Stimulated activated CD4-positive, alpha-beta T cell treated with anti-CD3 and anti-CD28 coated beads, Interleukin-12 subunit alpha, Interleukin-12 subunit beta, amount 100 ng/mL, for 24 hours (primary cell): ENCODE results near the gene AKT1S1.

ENCODE experiments used
- DNase-seq, 2 experiments: peaks; one replicate each; pipeline ENCODE4 v3.0.0-alpha.2; 2020; ENCODE audit warnings: low read depth in 2 of 2

Gene AKT1S1

GRCh38 chr19:49854378-49855263, 22.5 kb downstream of the AKT1S1 start:
- no peak for DNase-seq

GRCh38 chr19:49853852-49854377, 23.2 kb downstream of the AKT1S1 start:
- no peak for DNase-seq

DNA sequence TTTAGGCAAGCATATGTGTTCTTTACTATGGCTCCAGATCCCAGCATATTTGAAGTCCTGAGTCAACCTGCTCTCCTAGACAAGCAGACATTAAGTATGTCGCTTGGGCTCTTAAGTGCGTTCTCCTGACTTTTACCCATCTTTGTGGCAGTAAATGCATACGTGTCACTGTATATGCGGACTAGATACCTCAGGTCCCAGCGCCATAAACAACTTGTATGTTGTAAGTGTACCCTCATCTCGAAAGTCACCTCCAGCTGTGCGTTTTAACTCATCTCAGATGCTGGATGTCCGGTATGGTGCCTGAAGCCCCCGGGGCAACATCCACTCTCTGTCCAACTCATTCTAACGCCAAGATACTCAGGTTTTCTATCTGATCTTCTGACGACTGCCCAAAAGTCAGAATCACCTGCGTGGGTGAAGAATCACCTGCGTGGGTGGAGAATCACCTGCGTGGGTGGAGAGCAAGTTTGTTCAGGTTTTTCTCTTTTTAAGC, 24.5 kb downstream of the AKT1S1 start:
- no peak for DNase-seq

DNA sequence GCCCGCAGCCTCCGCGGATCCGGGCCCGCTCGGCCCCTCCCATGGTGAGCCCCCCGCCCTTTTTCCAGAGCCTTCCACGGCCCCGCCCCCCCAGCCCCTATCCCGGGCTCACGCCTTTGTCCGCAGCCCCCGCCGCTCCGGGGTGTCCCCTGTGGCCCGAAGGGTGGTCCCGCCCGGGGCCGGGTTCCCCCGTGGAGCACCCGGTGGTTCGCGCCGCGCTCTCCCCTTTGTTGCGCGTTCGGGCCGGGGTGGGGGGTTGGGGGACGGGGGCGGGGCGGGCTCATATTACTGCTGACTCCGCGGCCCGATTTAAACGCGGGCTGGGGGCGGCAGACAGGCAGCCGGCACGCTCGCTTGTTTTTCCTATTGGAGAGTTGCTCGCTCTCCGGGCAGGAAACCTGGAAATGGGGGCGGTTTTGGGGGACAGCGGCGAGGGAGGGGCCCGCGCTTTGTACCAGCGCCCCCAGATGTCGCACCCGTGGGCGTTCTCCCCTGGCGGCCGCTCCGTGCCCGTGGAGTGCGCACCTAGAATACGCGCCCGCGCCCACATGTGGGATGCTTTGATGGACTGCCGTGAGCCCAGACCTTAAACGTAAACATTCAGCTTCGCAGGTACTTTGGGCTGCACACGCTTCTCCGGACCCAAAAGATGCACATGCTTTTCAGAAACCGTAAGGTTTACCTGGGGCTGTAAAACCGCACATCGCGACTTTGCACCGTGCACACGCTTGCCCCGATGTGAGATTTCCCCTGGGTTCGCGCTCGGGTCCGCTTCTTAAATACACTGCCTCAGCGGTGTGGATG, 25.5 kb downstream of the AKT1S1 start:
- DNase-seq = no peak

GRCh38 chr19:49850487-49851342, 26.4 kb downstream of the AKT1S1 start, which contains the start of gene PTOV1:
Gene PTOV1 (plus strand): TSS chr19:49851159.
- DNase-seq = peak; percentile 78 to 84

GRCh38 chr19:49850221-49850486, 27.0 kb downstream of the AKT1S1 start:
- DNase-seq = no peak

DNA sequence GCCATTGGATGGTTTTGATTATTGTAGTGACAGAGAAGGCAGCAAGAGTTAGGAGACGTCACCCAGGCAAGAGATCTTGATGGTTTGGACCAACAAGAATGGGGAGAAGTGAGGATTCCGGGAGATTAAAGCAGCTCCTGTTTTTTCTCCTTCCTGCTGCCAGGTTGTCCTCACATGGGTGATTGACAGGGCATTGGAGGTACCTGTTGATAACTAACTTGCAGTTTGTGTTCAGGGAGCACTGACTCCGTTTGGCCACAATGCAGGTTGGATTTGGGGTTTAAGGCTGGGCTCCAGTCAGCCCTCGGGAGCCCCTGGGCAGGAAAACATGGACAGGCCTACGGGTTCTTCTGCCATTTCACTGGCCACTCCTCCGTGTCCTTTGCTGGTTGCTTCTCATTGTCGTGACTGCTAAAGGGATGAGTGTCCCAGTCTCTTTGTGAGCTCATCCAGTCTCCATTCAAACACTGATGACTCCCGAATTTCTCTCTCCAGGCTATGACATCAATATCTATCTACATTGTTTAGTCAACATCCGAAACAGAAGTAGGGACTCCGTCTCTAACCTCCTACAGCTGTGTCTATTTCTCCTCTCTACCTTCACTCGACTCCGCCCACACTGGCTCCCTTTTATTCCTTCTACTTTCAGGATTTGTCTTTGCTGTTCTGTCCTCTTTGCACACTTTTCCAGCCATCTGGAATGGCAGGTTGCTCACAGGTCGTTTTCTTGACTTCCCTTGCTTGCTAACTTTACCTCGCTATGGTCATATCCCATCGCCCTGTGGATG, 27.5 kb downstream of the AKT1S1 start:
- DNase-seq = no peak

GRCh38 chr19:49848938-49849337, 28.2 kb downstream of the AKT1S1 start:
- DNase-seq = no peak

GRCh38 chr19:49847731-49848696, 29.1 kb downstream of the AKT1S1 start:
- DNase-seq = no peak

DNA sequence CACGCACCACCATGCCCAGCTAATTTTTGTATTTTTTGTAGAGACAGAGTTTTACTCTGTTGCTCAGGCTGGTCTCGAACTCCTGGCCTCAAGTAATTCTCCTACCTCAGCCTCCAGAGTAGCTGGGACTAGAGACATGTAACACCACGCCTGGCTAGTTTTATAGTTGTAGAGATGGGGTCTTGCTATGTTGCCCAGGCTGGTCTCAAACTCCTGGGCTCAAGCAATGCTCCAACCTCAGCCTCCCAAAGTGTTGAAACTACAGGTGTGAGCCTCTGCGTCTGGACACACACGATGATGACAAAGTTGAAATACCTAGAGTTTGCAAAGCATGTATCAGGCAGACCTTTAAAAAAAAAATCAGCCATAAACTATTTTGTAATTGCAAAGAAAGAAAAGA, 30.7 kb downstream of the AKT1S1 start:
- no peak for DNase-seq

DNA sequence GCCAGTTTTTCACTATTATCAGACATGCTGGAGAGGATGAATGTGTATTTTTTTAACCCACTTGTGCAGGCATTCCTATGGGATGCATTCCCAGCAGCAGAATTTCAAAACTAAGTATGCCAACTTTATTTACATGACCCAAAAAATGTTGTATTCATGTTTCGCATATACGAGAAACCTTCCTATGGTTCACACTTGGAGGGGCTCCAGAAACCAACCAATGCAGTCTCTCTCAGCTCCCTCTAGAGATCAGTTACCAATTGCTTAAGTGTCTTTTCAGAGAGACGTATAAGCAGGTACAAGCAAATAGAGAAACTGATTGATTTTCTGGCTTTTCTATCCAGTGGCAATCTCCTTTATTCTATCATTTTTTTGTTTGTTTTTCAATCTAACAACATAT, 31.7 kb downstream of the AKT1S1 start:
- no peak for DNase-seq

DNA sequence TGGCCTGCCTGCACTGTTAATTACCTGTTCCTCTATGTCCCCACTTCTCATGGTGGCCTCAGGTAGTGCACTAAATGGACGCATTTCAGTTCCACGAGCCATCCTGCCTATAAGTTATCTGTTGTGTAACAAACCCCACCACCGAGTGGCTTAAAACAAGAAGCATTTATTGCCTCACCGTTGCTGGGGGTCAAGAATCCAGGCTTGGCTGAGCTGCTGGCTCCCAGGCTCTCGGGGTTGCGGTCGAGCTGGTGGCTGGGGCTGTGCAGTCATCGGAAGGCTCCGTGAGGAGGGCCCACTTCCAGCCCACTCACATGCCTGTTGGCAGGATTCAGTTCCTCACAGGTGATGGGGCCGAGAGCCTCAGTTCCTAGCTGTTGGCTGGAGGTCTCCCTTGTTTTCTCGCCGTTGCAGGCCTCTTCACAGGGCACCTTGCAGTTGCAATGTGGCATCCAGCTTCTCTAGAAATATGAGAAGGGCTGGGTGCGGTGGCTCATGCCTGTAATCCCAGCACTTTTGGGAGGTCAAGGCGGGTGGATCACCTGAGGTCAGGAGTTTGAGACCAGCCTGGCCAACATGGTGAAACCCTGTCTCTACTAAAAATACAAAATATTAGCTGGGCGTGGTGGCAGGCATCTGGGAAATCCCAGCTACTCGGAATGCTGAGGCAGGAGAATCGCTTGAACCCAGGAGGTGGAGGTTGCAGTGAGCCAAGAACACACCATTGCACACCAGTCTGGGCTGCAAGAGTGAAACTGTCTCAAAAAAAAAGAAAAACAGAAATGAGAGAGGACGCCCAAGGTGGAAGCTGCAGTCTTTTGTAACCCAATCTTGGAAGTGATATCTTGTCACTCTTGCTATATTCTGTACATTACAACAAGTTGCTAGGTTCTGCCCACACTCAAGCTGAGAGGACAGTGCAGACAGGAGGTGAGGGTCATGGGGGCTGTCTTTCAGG, 32.7 kb downstream of the AKT1S1 start:
- DNase-seq = no peak

DNA sequence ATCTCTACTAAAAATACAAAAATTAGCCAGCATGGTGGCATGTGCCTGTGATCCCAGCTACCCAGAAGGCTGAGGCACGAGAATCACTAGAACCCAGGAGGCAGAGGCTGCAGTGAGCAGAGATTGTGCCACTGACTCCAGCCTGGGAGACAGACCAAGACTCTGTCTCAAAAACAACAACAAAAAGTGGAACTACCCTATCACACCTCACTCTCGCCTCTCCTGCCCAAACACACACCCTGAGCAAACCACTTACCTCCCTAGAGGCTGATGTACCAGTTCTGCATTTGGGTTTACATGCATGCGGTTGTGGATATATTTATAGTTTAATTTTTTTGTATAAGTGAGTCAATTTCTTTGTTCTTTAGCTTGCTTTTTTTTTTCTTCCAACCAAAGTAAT, 33.9 kb downstream of the AKT1S1 start:
- no peak for DNase-seq

DNA sequence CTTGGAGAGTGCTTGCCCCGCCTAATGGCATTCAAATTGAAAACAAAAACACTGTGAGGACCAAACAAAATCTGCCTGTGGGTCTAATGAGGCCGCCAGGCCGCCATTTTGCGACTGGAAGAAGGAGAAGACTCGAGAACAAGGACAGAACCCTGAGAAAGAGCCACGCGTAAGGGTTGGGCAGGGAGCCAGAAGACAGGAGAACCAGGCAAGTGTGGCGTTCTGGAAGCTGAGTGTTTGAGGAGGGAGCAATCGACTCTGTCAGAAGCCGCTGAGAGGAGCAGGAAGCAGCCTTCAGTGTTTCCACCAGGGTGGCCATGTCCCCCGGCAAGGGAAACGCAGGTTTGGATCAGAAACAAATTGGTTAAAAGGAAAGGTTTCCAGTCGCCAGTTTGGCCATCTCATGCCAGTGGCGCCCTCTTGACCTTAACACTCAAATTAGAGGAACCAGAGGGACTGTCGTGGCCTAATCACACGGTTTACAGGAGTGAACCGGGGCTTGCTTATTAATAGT, 36.4 kb downstream of the AKT1S1 start:
- no peak for DNase-seq

DNA sequence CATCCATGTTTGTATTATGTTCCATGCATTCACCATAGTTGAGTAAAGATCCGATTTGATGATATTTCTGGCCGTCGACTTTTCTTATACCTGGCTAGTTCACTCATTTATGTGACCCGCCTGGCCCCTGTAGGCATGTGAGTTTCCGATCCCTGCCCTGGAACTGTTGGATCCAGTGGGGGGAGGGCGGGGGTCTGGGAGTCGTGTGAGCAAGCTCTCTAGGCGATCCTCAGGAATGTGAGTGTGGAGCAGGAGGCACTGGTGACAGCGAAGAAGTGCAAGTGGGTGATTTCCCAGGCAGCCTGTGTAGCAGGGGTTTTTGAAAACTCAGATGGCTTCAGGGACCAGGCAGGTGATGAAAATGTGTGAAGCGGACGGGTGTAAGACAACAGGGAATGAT, 36.8 kb downstream of the AKT1S1 start:
- no peak for DNase-seq

GRCh38 chr19:49839713-49840112, 37.4 kb downstream of the AKT1S1 start:
- no peak for DNase-seq

- DNase-seq = no peak
Measured at GRCh38 chr19:49838885-49839588, 38.1 kb downstream of the AKT1S1 start.

GRCh38 chr19:49837425-49837824, 39.7 kb downstream of the AKT1S1 start:
- no peak for DNase-seq
